B cell (primary cell): ENCODE data around the gene CPLANE2. TPM values are rescaled to one million over a fixed set of nuclear protein-coding genes. Genes with fewer than 3 reads are reported as not detected.

Experiments used
- ATAC-seq: fragments of 200-7000 bp; cut with Tn5 transposase; one replicate; pipeline ENCODE4 v1.10.0; 2021; ENCODE audit warnings: low read depth, mild to moderate bottlenecking, moderate number of reproducible peaks, moderate library complexity
- CTCF ChIA-PET: fragments of 350-600 bp; sonication (Branson Sonifier 250); formaldehyde crosslinking; loops from one replicate; lab custom pipeline; 2021; ENCODE audit warnings: antibody characterized with exemption, inconsistent platforms; lab: Charles Lee
- POLR2A ChIA-PET: fragments of 350-600 bp; sonication (Branson Sonifier 250); formaldehyde crosslinking; loops from one replicate; lab custom pipeline; 2021; ENCODE audit warnings: antibody characterized with exemption; lab: Charles Lee
- DNase-seq: peaks from one replicate; pipeline ENCODE4 v3.0.0; 2013
- H2AFZ ChIP-seq: 2 replicates; pipeline ENCODE4 v1.6.1; 2012; ENCODE audit warnings: mild to moderate bottlenecking, low read depth, low read length; ENCODE audit not compliant: insufficient read depth, poor library complexity, severe bottlenecking
- H3K27ac ChIP-seq, 2 donors: 1 replicate in 1 of 2; 2 replicates in 1 of 2; pipeline ENCODE4 v1.5.1; 2012 to 2013; ENCODE audit warnings: low read length in 2 of 2, mild to moderate bottlenecking in 2 of 2, moderate library complexity in 1 of 2
- H3K27me3 ChIP-seq, 4 experiments: fragments of 200-600 bp in 1 of 4; sonication (generic) in 1 of 4; replicated peaks in 1 of 4; 1 replicate in 2 of 4; 2 replicates in 2 of 4; pipeline versions ENCODE4 v1.6.1 to v1.7.0; 2013 to 2016; ENCODE audit warnings: low read length in 3 of 4, mild to moderate bottlenecking in 2 of 4, mixed read lengths in 1 of 4, moderate library complexity in 1 of 4; ENCODE audit not compliant: insufficient read depth in 4 of 4, control insufficient read depth in 3 of 4; ENCODE audit errors: control extremely low read depth in 1 of 4
- H3K36me3 ChIP-seq, 2 experiments: replicated peaks in 1 of 2; 1 replicate in 1 of 2; 2 replicates in 1 of 2; pipeline versions ENCODE4 v1.6.1 to v1.7.1; 2013; ENCODE audit warnings: low read length in 1 of 2; ENCODE audit not compliant: insufficient read depth in 2 of 2, control insufficient read depth in 1 of 2; ENCODE audit errors: control extremely low read depth in 1 of 2, extremely low read depth in 1 of 2
- H3K4me1 ChIP-seq, 2 donors: fragments of 200-600 bp in 1 of 2; sonication (generic) in 1 of 2; 1 replicate in 1 of 2; 2 replicates in 1 of 2; pipeline versions ENCODE4 v1.5.1 to v1.6.1; 2013 to 2017; ENCODE audit warnings: low read length in 2 of 2; ENCODE audit not compliant: control insufficient read depth in 2 of 2, insufficient read depth in 2 of 2
- H3K4me2 ChIP-seq: replicated peaks from 2 replicates; pipeline ENCODE3; 2012; ENCODE audit warnings: mild to moderate bottlenecking, low read depth, low read length; ENCODE audit not compliant: poor library complexity, severe bottlenecking
- H3K4me3 ChIP-seq, 5 experiments: fragments of 200-600 bp in 1 of 5; sonication (generic) in 1 of 5; 1 replicate in 3 of 5; 2 replicates in 2 of 5; pipeline versions ENCODE4 v1.5.1 to v1.7.0; 2011 to 2016; ENCODE audit warnings: low read length in 4 of 5, mild to moderate bottlenecking in 4 of 5, low read depth in 2 of 5, control low read depth in 1 of 5, moderate library complexity in 1 of 5; ENCODE audit not compliant: insufficient read depth in 1 of 5; ENCODE audit errors: control extremely low read depth in 1 of 5, extremely low read depth in 1 of 5
- H3K79me2 ChIP-seq: fragments of 200-600 bp; sonication (generic); one replicate; pipeline ENCODE4 v1.6.0; 2016; ENCODE audit warnings: low read length; ENCODE audit not compliant: control insufficient read depth, insufficient read depth
- H3K9ac ChIP-seq: fragments of 200-600 bp; sonication (generic); 2 replicates; pipeline ENCODE4 v1.6.1; 2017; ENCODE audit warnings: mild to moderate bottlenecking, low read length, moderate library complexity
- H3K9me3 ChIP-seq, 3 donors: one replicate each; pipeline versions ENCODE4 v1.6.1 to v1.7.1; 2013; ENCODE audit warnings: low read length in 2 of 3; ENCODE audit not compliant: control insufficient read depth in 2 of 3, insufficient read depth in 1 of 3; ENCODE audit errors: control extremely low read depth in 1 of 3
- H4K20me1 ChIP-seq: 2 replicates; pipeline ENCODE4 v1.6.0; 2012; ENCODE audit warnings: mild to moderate bottlenecking, low read length; ENCODE audit not compliant: insufficient read depth, control insufficient read depth, poor library complexity, severe bottlenecking
- H3K27ac Mint-ChIP-seq: one replicate; pipeline ENCODE4 v1.8.0; 2021; ENCODE audit warnings: mixed read lengths
- H3K27me3 Mint-ChIP-seq: one replicate; pipeline ENCODE4 v1.8.0; 2021; ENCODE audit warnings: mixed read lengths
- H3K4me1 Mint-ChIP-seq: one replicate; pipeline ENCODE4 v1.8.0; 2021; ENCODE audit warnings: mixed read lengths
- H3K4me3 Mint-ChIP-seq: one replicate; pipeline ENCODE4 v1.8.0; 2021; ENCODE audit warnings: mixed read lengths
- H3K9me3 Mint-ChIP-seq: one replicate; pipeline ENCODE4 v1.8.0; 2022; ENCODE audit warnings: mixed read lengths; ENCODE audit not compliant: insufficient read depth
- CTCF ChIP-seq: fragments of 200-600 bp; IDR thresholded peaks from one replicate; pipeline ENCODE4 v1.8.0; 2022; ENCODE audit warnings: antibody characterized with exemption, mild to moderate bottlenecking
- EZH2 ChIP-seq: IDR thresholded peaks from 2 replicates; pipeline ENCODE4 v1.6.1; 2012; ENCODE audit warnings: borderline replicate concordance, low read depth, mild to moderate bottlenecking, moderate library complexity, low read length; ENCODE audit not compliant: insufficient read depth, poor library complexity, severe bottlenecking
- WGBS: methylation state at CpG from one replicate; pipeline ENCODE4 v1.1.5; 2013; ENCODE audit warnings: missing lambda C conversion rate; ENCODE audit not compliant: insufficient coverage; 5-methylcytosine and 5-hydroxymethylcytosine counted together
- intact Hi-C: fragments of 100-400 bp; cut with micrococcal nuclease; formaldehyde crosslinking; loops from one replicate; pipeline ENCODE4 v1.10.0; 2022
- polyA plus RNA-seq: library from polyadenylated mRNA; depleted of rRNA; stranded (reverse); fragments of >200 nt; gene quantifications from 2 replicates; pipeline ENCODE4 v1.2.3, GENCODE V29; 2012
- total RNA-seq, 2 donors: library from RNA; stranded (reverse); fragments of 120-200 nt in 1 of 2; gene quantifications; 1 replicate in 1 of 2; 2 replicates in 1 of 2; pipeline versions ENCODE4 v1.2.3 to v1.2.4, GENCODE V29; 2013 to 2022

CPLANE2 gene
- total and polyA plus RNA-seq, 2 donors (not counting 1 experiment from before 2014, with no cell fraction given) = 5.7 to 11.1 TPM

- Histone ChIP-seq H3K9ac (no peak overlapping the region), H2AFZ (no peak overlapping the region), H4K20me1 (no peaks in the 10 kb centered on the region), H3K79me2 (no peaks in the 10 kb centered on the region), H3K27ac (no peak overlapping the region), H3K4me2 (no peak overlapping the region), H3K27me3 (peaks cover 0 to 46% (median 20%) of the 10 kb centered on the region in 4 experiments), H3K4me3 (no peak overlapping the region), H3K9me3 (peaks cover 0 to 24% (median 0%) of the 10 kb centered on the region in 3 donors), H3K4me1 (peaks cover 16 to 18% of the 10 kb centered on the region in 2 donors), H3K36me3 (peaks cover 0 to 13% of the 10 kb centered on the region in 2 experiments)
- TF ChIP-seq EZH2 = no peak
- TF ChIP-seq CTCF = no peak
- intact Hi-C loops = loop anchor here (10.0 kb wide), 1 partner anchor 705 kb away; the partner anchor contains the start of genes CASP9 and DNAJC16
- ATAC-seq (no peak), DNase-seq (no peak)
- H3K4me1 Mint-ChIP-seq = peaks cover 9% of the 10 kb centered on the region
- H3K27ac Mint-ChIP-seq = no peak overlapping the region
- 86% methylated on average over 10 of the region's 13 CpGs for WGBS
- ChIA-PET POLR2A (no interaction called here), CTCF (no interaction called here)
- no peak overlapping the region for H3K4me3 Mint-ChIP-seq
- peaks cover 27% of the 10 kb centered on the region for H3K27me3 Mint-ChIP-seq
- no peaks in the 10 kb centered on the region for H3K9me3 Mint-ChIP-seq
Measured at GRCh38 chr1:16229976-16230740, 6.8 kb downstream of the CPLANE2 start.
